Progenitor cell of endocrine pancreas (in vitro differentiated cells): ENCODE data around the gene TCP11. TPM values are rescaled to one million over a fixed set of nuclear protein-coding genes. Genes with fewer than 3 reads are reported as not detected.

Experiments
- DNase-seq: peaks from one replicate; pipeline ENCODE4 v3.0.0; 2021; ENCODE audit warnings: low spot score; ENCODE audit not compliant: unreplicated experiment
- H3K27ac Mint-ChIP-seq: 2 replicates; pipeline ENCODE4 v1.8.0; 2021; ENCODE audit warnings: mild to moderate bottlenecking, moderate library complexity, mixed read lengths
- H3K27me3 Mint-ChIP-seq: 2 replicates; pipeline ENCODE4 v1.8.0; 2021; ENCODE audit warnings: mixed read lengths
- H3K36me3 Mint-ChIP-seq: 2 replicates; pipeline ENCODE4 v1.8.0; 2022; ENCODE audit warnings: mixed read lengths; ENCODE audit not compliant: insufficient read depth
- H3K4me1 Mint-ChIP-seq: 2 replicates; pipeline ENCODE4 v1.8.0; 2021; ENCODE audit warnings: low read depth, mixed read lengths
- H3K4me3 Mint-ChIP-seq: 2 replicates; pipeline ENCODE4 v1.8.0; 2021; ENCODE audit warnings: low read depth, mild to moderate bottlenecking, moderate library complexity, mixed read lengths
- H3K9me3 Mint-ChIP-seq: 2 replicates; pipeline ENCODE4 v1.8.0; 2021; ENCODE audit warnings: low read depth, mixed read lengths
- total RNA-seq: library from RNA; stranded (reverse); gene quantifications from 2 replicates; pipeline ENCODE4 v1.2.1, GENCODE V29; 2021
- TF ChIP-seq, protein P1 (sequence below): fragments of 200-600 bp; sonication (generic); IDR thresholded peaks from one replicate; pipeline ENCODE4 v1.5.0; 2021; ENCODE audit warnings: antibody characterized with exemption, mild to moderate bottlenecking; ENCODE audit not compliant: unreplicated experiment

Gene TCP11
- total RNA-seq, 1 donor from 2014 or later, result not detected

DNA sequence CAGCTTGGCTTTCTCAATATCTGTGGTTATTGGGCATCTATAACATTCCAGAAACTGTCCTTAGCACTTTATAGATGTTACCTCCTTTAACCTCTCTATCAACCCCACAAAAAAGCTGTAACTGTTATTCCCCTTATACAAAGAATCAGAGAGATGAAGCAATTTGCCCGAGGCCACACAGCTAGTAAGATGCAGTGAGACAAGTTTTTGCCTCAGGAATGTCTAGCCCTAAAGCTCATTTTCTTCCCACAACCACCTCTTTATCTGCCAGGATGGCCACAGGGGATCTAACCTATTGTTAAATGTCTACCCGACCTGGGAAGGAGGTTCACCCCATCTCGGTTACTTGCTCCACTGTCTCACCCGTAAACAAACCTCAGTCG is 31.9 kb upstream of the TCP11 start:
- no peak for DNase-seq
- H3K4me3 Mint-ChIP-seq, result no peak overlapping the region
- no peaks in the 10 kb centered on the region for H3K36me3 Mint-ChIP-seq
- H3K9me3 Mint-ChIP-seq, result peaks cover 5% of the 10 kb centered on the region
- TF ChIP-seq, protein P1, sequence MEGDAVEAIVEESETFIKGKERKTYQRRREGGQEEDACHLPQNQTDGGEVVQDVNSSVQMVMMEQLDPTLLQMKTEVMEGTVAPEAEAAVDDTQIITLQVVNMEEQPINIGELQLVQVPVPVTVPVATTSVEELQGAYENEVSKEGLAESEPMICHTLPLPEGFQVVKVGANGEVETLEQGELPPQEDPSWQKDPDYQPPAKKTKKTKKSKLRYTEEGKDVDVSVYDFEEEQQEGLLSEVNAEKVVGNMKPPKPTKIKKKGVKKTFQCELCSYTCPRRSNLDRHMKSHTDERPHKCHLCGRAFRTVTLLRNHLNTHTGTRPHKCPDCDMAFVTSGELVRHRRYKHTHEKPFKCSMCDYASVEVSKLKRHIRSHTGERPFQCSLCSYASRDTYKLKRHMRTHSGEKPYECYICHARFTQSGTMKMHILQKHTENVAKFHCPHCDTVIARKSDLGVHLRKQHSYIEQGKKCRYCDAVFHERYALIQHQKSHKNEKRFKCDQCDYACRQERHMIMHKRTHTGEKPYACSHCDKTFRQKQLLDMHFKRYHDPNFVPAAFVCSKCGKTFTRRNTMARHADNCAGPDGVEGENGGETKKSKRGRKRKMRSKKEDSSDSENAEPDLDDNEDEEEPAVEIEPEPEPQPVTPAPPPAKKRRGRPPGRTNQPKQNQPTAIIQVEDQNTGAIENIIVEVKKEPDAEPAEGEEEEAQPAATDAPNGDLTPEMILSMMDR, result no peak
- H3K27ac Mint-ChIP-seq, result no peak overlapping the region
- no peaks in the 10 kb centered on the region for H3K4me1 Mint-ChIP-seq
- peaks cover 19% of the 10 kb centered on the region for H3K27me3 Mint-ChIP-seq

DNA sequence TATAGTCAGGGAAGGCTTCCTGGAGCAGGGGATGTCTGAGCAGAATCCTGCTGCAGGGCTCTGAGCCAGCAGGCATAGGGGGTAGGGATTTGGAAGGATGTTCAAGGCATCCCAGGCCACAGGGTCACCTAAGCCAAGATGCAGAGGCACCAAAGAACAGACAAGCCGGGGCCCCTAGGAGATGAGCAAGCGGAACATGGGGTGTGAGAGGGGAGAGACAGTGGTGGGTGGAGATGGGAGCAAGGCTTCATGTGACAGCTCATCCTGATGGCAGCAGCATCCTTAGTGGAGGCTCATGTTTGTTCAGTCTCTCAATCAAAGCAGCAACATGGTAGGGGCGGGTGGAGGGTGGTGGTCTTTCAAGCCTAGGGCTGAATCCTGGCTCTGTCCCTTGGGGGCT is 29.8 kb upstream of the TCP11 start:
- Mint-ChIP-seq H3K27me3 (peaks cover 8% of the 10 kb centered on the region), H3K27ac (no peak overlapping the region), H3K4me1 (peaks cover 8% of the 10 kb centered on the region), H3K9me3 (peaks cover 5% of the 10 kb centered on the region), H3K36me3 (no peaks in the 10 kb centered on the region), H3K4me3 (no peak overlapping the region)
- TF ChIP-seq, protein P1, result no peak
- no peak for DNase-seq

DNA sequence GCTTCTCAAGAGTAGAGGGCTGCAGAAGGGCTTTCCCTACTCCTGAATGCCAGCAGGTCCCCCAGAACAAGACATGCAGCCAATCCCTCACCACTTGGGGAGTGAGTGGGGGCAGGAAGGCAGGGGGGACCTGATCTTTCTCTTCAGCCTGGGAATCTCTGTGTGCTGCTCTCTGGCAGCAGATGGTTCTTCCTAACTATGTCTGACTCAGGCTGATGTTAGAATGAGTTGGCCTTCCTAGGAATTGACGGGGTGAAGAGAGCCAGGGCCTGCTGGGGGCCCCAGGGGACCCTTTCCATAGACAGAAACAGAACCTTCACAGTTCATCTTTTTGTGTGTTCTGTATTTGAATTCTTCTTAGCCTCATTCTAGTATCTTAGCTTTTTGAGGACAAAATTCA is 29.0 kb upstream of the TCP11 start:
- no peaks in the 10 kb centered on the region for H3K36me3 Mint-ChIP-seq
- TF ChIP-seq, protein P1, result no peak
- no peak for DNase-seq
- H3K4me3 Mint-ChIP-seq, result no peak overlapping the region
- H3K27ac Mint-ChIP-seq, result no peak overlapping the region
- H3K4me1 Mint-ChIP-seq, result peaks cover 13% of the 10 kb centered on the region
- H3K27me3 Mint-ChIP-seq, result peaks cover 7% of the 10 kb centered on the region
- peaks cover 5% of the 10 kb centered on the region for H3K9me3 Mint-ChIP-seq

DNA sequence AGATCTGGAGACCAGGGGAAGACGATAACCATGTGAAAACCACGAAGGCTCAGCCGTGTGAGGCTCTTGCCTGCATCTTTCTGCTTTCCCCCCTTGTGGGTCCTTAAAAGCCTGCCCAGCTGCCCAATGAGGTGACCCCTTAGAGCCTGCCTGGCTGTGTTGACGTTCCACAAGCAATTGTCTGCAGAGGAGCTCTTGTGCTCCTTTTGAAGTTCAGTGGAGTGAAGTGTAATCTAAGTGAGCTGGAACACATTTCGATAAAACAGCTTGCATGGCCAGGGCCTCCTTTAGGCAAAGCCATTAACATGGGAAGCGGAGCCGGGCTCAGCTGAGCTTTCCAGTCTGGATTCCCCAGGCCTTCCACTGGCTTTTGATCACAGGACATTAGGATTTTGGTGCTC is 27.3 kb upstream of the TCP11 start:
- TF ChIP-seq, protein P1, result no peak
- Mint-ChIP-seq H3K4me3 (no peak overlapping the region), H3K27ac (no peak overlapping the region), H3K9me3 (peaks cover 5% of the 10 kb centered on the region), H3K36me3 (no peaks in the 10 kb centered on the region), H3K27me3 (peaks cover 5% of the 10 kb centered on the region), H3K4me1 (peaks cover 13% of the 10 kb centered on the region)
- DNase-seq, result no peak

DNA sequence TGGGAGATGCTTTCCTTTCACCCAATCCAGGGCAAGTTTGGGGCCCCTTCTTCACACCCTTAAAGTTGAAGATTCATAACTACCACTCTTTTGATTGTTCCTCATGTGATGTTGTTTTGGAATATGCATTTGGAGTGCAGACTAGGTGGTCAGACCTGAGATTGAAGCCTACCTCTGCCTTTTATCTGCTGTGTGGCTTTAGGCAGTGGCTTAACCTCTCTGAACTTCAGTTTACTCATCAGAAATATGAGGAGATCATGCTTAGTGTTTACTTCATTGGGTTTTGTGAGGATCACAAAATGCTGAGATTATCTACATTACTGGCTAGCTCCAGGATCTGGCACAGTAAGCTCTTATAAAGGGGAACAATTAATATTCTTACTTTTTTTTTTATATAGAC is 26.4 kb upstream of the TCP11 start:
- Mint-ChIP-seq H3K36me3 (no peaks in the 10 kb centered on the region), H3K27me3 (peaks cover 2% of the 10 kb centered on the region), H3K9me3 (peaks cover 5% of the 10 kb centered on the region), H3K4me3 (no peak overlapping the region), H3K4me1 (peaks cover 13% of the 10 kb centered on the region), H3K27ac (no peak overlapping the region)
- TF ChIP-seq, protein P1, result no peak
- no peak for DNase-seq

DNA sequence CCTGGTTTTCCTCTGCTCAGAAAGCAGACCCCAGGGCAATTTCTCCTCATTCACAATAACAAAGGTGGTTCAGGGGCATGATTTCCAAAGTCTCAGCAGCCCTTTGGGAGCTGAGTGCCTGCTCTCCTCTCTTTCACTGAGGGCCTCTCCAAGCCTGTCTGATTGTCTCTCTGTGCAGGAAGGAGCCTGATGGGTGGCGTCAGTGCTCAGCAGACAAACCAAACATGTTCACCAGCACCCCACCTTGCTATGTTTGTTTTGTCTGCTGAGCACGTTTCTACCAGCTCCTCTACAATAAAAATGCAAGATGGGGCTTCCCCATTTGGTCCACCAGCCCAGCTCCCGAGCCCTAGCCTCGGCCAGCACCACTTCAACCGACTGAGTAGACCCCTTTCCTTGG is 25.4 kb upstream of the TCP11 start:
- TF ChIP-seq, protein P1, result no peak
- H3K27me3 Mint-ChIP-seq, result peaks cover 2% of the 10 kb centered on the region
- no peaks in the 10 kb centered on the region for H3K36me3 Mint-ChIP-seq
- no peak overlapping the region for H3K4me3 Mint-ChIP-seq
- H3K9me3 Mint-ChIP-seq, result peaks cover 5% of the 10 kb centered on the region
- DNase-seq, result no peak
- H3K4me1 Mint-ChIP-seq, result peaks cover 13% of the 10 kb centered on the region
- H3K27ac Mint-ChIP-seq, result no peak overlapping the region
